GM18870 (cell line): ENCODE data around the gene GDF11.

Experiments
- ATAC-seq: cut with Tn5 transposase; IDR thresholded peaks from one replicate; pipeline ENCODE4 v1.9.1; 2021; ENCODE audit warnings: moderate library complexity; ENCODE audit not compliant: unreplicated experiment

The GDF11 gene

GRCh38 chr12:55780685-55781084 is 37.8 kb downstream of the GDF11 start:
- ATAC-seq: no peak

- ATAC-seq: no peak
These were observed 45.6 kb downstream of the GDF11 start for GRCh38 chr12:55788546-55788945.

DNA sequence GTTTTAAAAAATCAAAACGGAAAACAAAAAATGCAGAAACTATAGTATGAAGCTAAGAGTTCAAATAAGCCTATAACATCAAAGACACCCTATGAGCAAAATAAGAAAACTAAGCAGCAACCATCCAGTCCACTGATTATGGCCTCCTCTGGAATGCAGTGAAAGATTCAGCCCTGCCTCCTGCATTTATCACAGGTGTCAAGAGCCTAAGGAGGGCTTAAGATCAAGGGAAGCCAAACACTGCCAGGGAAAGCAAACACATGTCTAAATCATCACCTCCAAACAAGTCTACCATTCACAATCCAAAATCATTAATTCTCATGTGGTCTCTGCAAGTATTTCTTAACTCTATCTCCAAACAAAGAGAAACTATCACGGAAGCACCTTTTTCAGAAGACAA is 46.2 kb downstream of the GDF11 start:
- no peak for ATAC-seq

GRCh38 chr12:55789893-55790292 is 47.0 kb downstream of the GDF11 start:
- no peak for ATAC-seq

- no peak for ATAC-seq
These were observed 53.0 kb downstream of the GDF11 start for GRCh38 chr12:55795950-55796349.

DNA sequence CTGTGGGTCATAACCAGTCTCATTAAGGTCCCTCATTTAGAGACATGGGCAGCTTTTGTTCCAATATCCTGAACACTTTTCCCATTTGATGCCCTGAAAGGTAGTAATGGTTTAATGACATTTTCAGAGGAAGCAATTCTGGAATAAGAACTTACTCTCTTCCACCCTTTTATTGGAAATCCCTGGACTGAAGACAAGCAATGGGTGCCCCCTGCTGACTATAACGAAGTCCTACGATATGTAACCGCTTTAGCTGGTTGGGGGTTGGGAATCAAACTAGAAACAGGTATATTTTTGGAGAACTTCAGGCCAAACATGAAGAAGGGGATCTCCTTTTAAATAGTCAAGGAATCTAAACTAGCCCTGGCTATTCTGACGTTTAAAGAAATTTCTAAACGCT is 54.1 kb downstream of the GDF11 start:
- ATAC-seq: no peak

DNA sequence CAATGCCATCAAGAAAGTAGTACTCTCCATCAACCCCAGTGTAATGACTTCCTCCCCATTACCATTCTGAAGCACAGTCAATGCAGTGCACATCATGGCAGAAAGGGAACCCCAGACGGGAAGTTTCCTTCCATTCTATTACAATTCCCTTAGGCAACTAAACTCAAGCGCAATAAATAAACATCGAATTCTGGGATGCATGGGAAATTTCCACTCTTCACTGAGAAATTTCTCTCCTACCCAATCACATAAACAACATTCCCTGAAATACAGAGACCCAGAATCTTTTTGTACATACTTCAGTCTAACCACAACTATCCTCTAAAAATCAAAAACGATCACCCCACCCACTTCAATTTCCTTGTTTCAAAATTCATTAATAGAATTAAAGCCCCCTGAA is 54.6 kb downstream of the GDF11 start:
- no peak for ATAC-seq
